Kidney epithelial cell (primary cell): ENCODE data around the gene WDR7. TPM values are rescaled to one million over a fixed set of nuclear protein-coding genes. Genes with fewer than 3 reads are reported as not detected.

Experiments used
- DNase-seq: peaks from one replicate; pipeline ENCODE4 v3.0.0-alpha.2; 2010; ENCODE audit warnings: low read depth
- H3K27me3 ChIP-seq: 2 replicates; pipeline ENCODE4 v1.6.0; 2011; ENCODE audit warnings: low read length; ENCODE audit not compliant: control insufficient read depth, insufficient read depth
- H3K36me3 ChIP-seq: 2 replicates; pipeline ENCODE4 v1.5.1; 2011; ENCODE audit warnings: low read length; ENCODE audit not compliant: control insufficient read depth, insufficient read depth
- H3K4me3 ChIP-seq: 2 replicates; pipeline ENCODE4 v1.5.1; 2011; ENCODE audit warnings: low read depth, mild to moderate bottlenecking, control low read depth, low read length
- total RNA-seq: library from RNA; depleted of rRNA; stranded (reverse); fragments of >200 nt; gene quantifications from 2 replicates; pipeline ENCODE4 v1.2.3, GENCODE V29; 2015
- TF ChIP-seq, protein P1 (sequence below): IDR thresholded peaks from 2 replicates; pipeline ENCODE4 v1.5.1; 2011; ENCODE audit warnings: mild to moderate bottlenecking, moderate library complexity, low read length, control low read depth, inconsistent platforms; ENCODE audit not compliant: insufficient read depth, poor library complexity, severe bottlenecking

Gene WDR7
- total RNA-seq, 1 donor from 2014 or later = 8.7 TPM

DNA sequence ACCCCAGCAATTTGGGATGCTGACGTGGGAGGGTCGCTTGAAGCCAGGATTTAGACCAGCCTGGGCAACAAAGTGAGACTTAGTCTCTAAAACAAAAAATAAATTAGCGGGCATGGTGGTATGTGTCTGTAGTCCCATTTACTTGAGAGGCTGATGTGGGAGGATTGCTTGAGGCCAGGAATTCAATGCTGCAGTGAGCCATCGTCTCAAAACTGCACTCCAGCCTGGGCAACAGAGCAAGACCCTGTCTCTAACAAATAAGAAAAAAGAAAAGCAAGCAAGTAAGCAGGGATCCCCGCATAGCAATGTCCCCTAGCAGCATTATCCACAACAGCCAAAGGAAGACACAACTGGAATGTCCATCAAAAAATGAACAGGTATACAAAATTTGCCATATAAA is 16.2 kb upstream of the WDR7 start:
- no peak overlapping the region for H3K4me3 ChIP-seq
- peaks cover 1% of the 10 kb centered on the region for H3K36me3 ChIP-seq
- TF ChIP-seq, protein P1, sequence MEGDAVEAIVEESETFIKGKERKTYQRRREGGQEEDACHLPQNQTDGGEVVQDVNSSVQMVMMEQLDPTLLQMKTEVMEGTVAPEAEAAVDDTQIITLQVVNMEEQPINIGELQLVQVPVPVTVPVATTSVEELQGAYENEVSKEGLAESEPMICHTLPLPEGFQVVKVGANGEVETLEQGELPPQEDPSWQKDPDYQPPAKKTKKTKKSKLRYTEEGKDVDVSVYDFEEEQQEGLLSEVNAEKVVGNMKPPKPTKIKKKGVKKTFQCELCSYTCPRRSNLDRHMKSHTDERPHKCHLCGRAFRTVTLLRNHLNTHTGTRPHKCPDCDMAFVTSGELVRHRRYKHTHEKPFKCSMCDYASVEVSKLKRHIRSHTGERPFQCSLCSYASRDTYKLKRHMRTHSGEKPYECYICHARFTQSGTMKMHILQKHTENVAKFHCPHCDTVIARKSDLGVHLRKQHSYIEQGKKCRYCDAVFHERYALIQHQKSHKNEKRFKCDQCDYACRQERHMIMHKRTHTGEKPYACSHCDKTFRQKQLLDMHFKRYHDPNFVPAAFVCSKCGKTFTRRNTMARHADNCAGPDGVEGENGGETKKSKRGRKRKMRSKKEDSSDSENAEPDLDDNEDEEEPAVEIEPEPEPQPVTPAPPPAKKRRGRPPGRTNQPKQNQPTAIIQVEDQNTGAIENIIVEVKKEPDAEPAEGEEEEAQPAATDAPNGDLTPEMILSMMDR = no peak
- no peaks in the 10 kb centered on the region for H3K27me3 ChIP-seq
- DNase-seq = no peak

GRCh38 chr18:56637176-56637575 is 14.0 kb upstream of the WDR7 start:
- TF ChIP-seq, protein P1 = no peak

GRCh38 chr18:56637711-56638231 is 13.4 kb upstream of the WDR7 start:
- DNase-seq = no peak
- Histone ChIP-seq H3K27me3 (no peaks in the 10 kb centered on the region), H3K36me3 (no peaks in the 10 kb centered on the region), H3K4me3 (peak overlapping the region; percentile 82)
- TF ChIP-seq, protein P1 = no peak

More at GRCh38 chr18:56637176-56637575, 14.0 kb upstream of the WDR7 start:
- Histone ChIP-seq H3K27me3 (no peaks in the 10 kb centered on the region), H3K36me3 (no peaks in the 10 kb centered on the region), H3K4me3 (peak overlapping the region; percentile 82)
- no peak for DNase-seq

- peak within 1 kb of the TSS; percentile 82 for H3K4me3 ChIP-seq
- peak; percentile 89 for DNase-seq
Observed at GRCh38 chr18:56638232-56639103, 12.7 kb upstream of the WDR7 start, which contains the start of gene TXNL1. TXNL1 (minus strand) TSS chr18:56638592; CDS start chr18:56638440, 152 bp downstream.

GRCh38 chr18:56639104-56639381 is 12.1 kb upstream of the WDR7 start:
- Histone ChIP-seq H3K27me3 (no peaks in the 10 kb centered on the region), H3K36me3 (no peaks in the 10 kb centered on the region), H3K4me3 (peak overlapping the region; percentile 41)
- TF ChIP-seq, protein P1 = no peak
- DNase-seq = no peak

More at GRCh38 chr18:56638232-56639103, 12.7 kb upstream of the WDR7 start, which contains the start of gene TXNL1:
- Histone ChIP-seq H3K27me3 (no peaks in the 10 kb centered on the region), H3K36me3 (no peaks in the 10 kb centered on the region)
- TF ChIP-seq, protein P1 = no peak
